Measurements from ENCODE around the gene HAPLN3.
"Not testable (repeated sequence)": the region's sequence is repeated elsewhere in the genome, so short reads cannot be mapped to it uniquely, and the experiment has no call there.

HAPLN3 gene

GRCh38 chr15:88894819-88895767 is at the start of gene HAPLN3:
HAPLN3 (minus strand) TSS chr15:88895544; CDS start chr15:88887298, 8,246 bp downstream.
- FAIRE-seq = no peak

GRCh38 chr15:88940110-88940675 is 44.8 kb upstream of the HAPLN3 start:
- no peak for FAIRE-seq

GRCh38 chr15:88939486-88939806 is 44.1 kb upstream of the HAPLN3 start:
- no peak for FAIRE-seq

GRCh38 chr15:88938802-88939485 is 43.6 kb upstream of the HAPLN3 start:
- FAIRE-seq = no peak

- not testable (repeated sequence) for FAIRE-seq
Measured at GRCh38 chr15:88934449-88934848, 39.1 kb upstream of the HAPLN3 start.

- no peak for FAIRE-seq
Measured at GRCh38 chr15:88932875-88933330, 37.6 kb upstream of the HAPLN3 start.

GRCh38 chr15:88932271-88932874 is 37.0 kb upstream of the HAPLN3 start:
- FAIRE-seq = no peak

GRCh38 chr15:88930579-88930978 is 35.2 kb upstream of the HAPLN3 start:
- FAIRE-seq = no peak

GRCh38 chr15:88929358-88930098 is 34.2 kb upstream of the HAPLN3 start:
- not testable (repeated sequence) for FAIRE-seq

- not testable (repeated sequence) for FAIRE-seq
Measured at GRCh38 chr15:88928192-88928591, 32.8 kb upstream of the HAPLN3 start.

- not testable (repeated sequence) for FAIRE-seq
Measured at GRCh38 chr15:88925648-88926047, 30.3 kb upstream of the HAPLN3 start.

- FAIRE-seq = not testable (repeated sequence)
Measured at GRCh38 chr15:88920892-88921435, 25.6 kb upstream of the HAPLN3 start.

GRCh38 chr15:88920186-88920891 is 25.0 kb upstream of the HAPLN3 start:
- FAIRE-seq = no peak

- no peak for FAIRE-seq
Measured at GRCh38 chr15:88918738-88919137, 23.4 kb upstream of the HAPLN3 start.

GRCh38 chr15:88917760-88918159 is 22.4 kb upstream of the HAPLN3 start:
- no peak for FAIRE-seq

- FAIRE-seq = no peak
Measured at GRCh38 chr15:88915354-88915753, 20.0 kb upstream of the HAPLN3 start.

- FAIRE-seq = no peak
Measured at GRCh38 chr15:88913850-88914169, 18.5 kb upstream of the HAPLN3 start.

GRCh38 chr15:88913017-88913849 is 17.9 kb upstream of the HAPLN3 start, which contains the start of gene MFGE8:
MFGE8 (minus strand) TSS chr15:88913379; CDS start chr15:88913319, 60 bp downstream.
- FAIRE-seq = no peak

- no peak for FAIRE-seq
Measured at GRCh38 chr15:88912500-88912921, 17.2 kb upstream of the HAPLN3 start.

- FAIRE-seq = no peak
Measured at GRCh38 chr15:88911766-88912118, 16.4 kb upstream of the HAPLN3 start.

Measured in G401.6 (cell line).